Measurements from ENCODE around the gene CHST6. TPM values are rescaled to one million over a fixed set of nuclear protein-coding genes. Genes with fewer than 3 reads are reported as not detected.
"Not testable (repeated sequence)": the region's sequence is repeated elsewhere in the genome, so short reads cannot be mapped to it uniquely, and the experiment has no call there.

CHST6 gene
- total RNA-seq, 3 donors from 2014 or later = under 0.01 to 0.44 TPM; not detected in 1

DNA sequence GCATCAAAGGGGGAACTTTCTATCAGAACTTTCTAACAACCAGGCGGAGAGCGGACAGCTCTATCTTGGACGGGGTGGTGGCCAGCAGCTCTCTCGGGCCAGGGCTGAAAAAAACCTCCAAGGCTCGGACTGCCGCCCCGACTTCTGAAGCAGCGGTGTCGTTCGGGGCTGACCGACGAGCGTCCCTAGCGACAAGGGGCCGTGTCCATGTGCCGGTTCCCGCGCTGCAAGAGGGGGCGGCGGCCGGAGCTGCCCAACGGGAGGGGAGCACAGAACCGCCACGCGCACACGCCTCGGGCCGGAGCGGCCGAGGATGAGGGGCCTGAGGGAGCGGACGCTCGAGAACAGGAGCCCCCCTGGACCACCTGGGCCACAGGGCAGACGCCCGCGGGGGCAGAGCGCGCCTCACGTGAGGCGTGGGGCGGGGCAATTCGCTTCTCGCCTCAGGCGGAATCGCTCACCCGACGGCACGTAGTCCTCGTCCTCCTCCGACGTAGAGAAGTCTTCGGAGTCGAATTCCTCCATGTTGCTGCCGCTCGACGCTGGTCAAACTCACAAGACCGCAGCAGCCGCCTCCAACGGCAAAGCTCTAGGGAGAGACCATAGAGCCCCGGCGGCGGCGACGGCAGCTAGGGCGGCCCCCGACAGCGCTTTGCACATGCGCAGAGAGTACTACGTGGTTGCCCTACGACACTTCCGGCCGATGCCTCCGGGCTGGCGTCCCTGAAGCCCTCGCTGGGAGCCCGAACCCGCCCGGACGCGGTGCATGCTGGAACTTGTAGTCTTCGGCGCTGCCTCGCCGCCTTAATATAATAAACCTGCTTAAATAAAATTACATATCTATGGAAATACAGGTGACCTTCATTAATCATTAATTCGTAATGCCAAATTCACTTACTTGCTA lies 62.2 kb downstream of the CHST6 start, which contains the start of gene CFDP1:
CFDP1 (minus strand) TSS at position 676 of the 904 bp plus-strand sequence; CDS start at position 525, 151 bp downstream.
- Histone ChIP-seq H3K9me3 (no peaks in the 10 kb centered on the region), H3K4me3 (peak within 1 kb of the TSS; percentile 71 to 99 (median 88)), H3K27me3 (no peaks in the 10 kb centered on the region), H3K4me1 (no peaks in the 10 kb centered on the region), H3K27ac (peak within 1 kb of the TSS; percentile 96 to 99), H3K36me3 (no peaks in the 10 kb centered on the region)
- peak; percentile 95 to 97 for DNase-seq (ENCODE audit: low spot score in 2 of 2)
- intact Hi-C loops (cut with DNase I; ENCODE audit: low total_unique reads) = loop anchor here (2.0 kb wide), 1 partner anchor 54 kb away; no protein-coding TSS in a partner anchor
- TF ChIP-seq, protein P1, sequence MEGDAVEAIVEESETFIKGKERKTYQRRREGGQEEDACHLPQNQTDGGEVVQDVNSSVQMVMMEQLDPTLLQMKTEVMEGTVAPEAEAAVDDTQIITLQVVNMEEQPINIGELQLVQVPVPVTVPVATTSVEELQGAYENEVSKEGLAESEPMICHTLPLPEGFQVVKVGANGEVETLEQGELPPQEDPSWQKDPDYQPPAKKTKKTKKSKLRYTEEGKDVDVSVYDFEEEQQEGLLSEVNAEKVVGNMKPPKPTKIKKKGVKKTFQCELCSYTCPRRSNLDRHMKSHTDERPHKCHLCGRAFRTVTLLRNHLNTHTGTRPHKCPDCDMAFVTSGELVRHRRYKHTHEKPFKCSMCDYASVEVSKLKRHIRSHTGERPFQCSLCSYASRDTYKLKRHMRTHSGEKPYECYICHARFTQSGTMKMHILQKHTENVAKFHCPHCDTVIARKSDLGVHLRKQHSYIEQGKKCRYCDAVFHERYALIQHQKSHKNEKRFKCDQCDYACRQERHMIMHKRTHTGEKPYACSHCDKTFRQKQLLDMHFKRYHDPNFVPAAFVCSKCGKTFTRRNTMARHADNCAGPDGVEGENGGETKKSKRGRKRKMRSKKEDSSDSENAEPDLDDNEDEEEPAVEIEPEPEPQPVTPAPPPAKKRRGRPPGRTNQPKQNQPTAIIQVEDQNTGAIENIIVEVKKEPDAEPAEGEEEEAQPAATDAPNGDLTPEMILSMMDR (IDR thresholded peaks at IDR 0.05) = no peak
- peak in 2 of 3 donors; percentile 71 to 93 for TF ChIP-seq POLR2AphosphoS5 (IDR thresholded peaks at IDR 0.05)
- peak; percentile 61 for TF ChIP-seq POLR2A (IDR thresholded peaks at IDR 0.05)

DNA sequence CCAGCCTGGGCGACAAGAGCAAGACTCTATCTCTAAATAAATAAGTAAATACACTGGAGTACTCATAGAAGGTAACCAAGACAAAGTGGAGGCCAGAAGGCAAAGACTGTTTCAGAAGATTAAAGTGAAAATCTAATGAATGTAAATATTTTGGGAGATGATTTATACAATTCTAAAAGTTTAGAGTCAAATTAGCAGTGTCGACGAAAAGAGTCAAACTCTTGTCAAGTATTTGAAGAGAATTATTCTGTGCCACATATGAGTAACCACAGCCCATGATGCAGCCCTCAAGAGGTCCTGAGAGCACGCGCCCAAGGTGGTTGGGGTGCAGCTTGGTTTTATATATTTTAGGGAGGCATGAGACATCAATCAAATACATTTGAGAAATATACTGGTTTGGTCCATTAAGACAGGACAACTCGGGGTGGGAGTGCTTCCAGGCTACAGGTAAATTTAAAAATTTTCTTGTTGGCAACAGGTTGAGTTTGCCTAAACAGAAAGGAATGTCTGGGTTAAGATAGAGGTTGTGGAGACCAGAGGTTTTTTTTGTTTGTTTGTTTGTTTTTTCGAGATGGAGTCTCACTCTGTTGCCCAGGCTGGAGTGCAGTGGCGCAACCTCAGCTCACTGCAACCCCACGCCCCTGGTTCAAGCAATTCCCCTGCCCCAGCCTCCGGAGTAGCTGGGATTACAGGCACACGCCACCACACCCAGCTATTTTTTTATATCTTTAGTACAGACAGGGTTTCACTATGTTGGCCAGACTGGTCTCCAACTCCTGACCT lies 65.4 kb downstream of the CHST6 start:
- H3K9me3 ChIP-seq = no peaks in the 10 kb centered on the region
- no peak overlapping the region for H3K27ac ChIP-seq
- TF ChIP-seq, protein P1 (IDR thresholded peaks at IDR 0.05) = no peak
- TF ChIP-seq POLR2A (IDR thresholded peaks at IDR 0.05) = no peak
- H3K4me3 ChIP-seq = no peak overlapping the region
- H3K36me3 ChIP-seq = no peaks in the 10 kb centered on the region
- intact Hi-C loops (cut with DNase I; ENCODE audit: low total_unique reads) = no loop called here
- DNase-seq (ENCODE audit: low spot score in 2 of 2) = no peak
- H3K4me1 ChIP-seq = no peaks in the 10 kb centered on the region
- H3K27me3 ChIP-seq = no peaks in the 10 kb centered on the region

DNA sequence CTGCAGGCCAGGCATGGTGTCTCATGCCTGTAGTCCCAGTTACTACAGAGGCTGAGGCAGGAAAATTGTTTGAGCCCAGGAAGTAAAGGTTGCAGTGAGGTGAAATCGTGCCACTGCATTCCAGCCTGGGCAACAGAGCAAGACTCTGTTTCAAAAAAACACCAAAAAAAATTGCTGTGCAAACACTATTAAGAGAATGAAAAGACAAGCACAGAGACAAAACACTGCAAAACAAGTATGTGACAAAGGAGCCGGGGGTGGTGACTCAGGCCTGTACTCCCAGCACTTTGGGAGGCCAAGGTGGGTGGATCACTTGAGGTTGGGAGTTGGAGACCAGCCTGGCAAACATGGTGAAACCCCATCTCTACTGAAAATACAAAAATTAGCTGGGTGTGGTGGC lies 68.7 kb downstream of the CHST6 start:
- H3K36me3 ChIP-seq; H3K4me1 ChIP-seq; intact Hi-C loops (cut with DNase I; ENCODE audit: low total_unique reads); H3K9me3 ChIP-seq; H3K27me3 ChIP-seq; DNase-seq (ENCODE audit: low spot score in 2 of 2); H3K27ac ChIP-seq; H3K4me3 ChIP-seq: not testable (repeated sequence)

DNA sequence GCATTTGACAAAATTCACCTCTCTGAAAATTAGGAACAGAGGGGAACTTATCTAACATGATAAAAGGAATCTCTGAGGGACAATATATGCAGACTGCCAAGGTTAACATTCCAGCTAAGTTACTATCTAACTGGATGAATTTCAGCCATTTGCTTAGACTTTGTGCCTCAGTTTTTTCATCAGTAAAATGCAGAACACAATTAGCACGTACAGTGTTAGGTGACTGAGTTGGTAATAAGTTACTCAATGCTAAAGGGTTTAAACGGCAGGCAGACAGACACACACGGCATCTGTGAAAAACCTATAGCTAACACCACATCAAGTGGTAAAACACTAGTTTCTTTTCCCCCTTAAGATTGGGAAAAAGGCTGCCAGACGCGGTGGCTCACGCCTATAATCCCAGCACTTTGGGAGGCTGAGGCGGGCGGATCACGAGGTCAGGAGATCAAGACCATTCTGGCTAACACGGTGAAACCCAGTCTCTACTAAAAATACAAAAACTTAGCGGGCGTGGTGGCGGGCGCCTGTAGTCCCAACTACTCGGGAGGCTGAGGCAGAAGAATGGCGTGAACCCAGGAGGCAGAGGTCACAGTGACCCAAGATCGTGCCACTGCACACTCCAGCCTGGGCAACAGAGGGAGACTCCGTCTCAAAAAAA lies 71.0 kb downstream of the CHST6 start:
- DNase-seq (ENCODE audit: low spot score in 2 of 2); H3K36me3 ChIP-seq; H3K9me3 ChIP-seq; H3K27ac ChIP-seq; H3K4me3 ChIP-seq; H3K4me1 ChIP-seq; H3K27me3 ChIP-seq: not testable (repeated sequence)
- intact Hi-C loops (cut with DNase I; ENCODE audit: low total_unique reads) = loop anchor here (5.0 kb wide), 1 partner anchor 962 kb away; no protein-coding TSS in a partner anchor

DNA sequence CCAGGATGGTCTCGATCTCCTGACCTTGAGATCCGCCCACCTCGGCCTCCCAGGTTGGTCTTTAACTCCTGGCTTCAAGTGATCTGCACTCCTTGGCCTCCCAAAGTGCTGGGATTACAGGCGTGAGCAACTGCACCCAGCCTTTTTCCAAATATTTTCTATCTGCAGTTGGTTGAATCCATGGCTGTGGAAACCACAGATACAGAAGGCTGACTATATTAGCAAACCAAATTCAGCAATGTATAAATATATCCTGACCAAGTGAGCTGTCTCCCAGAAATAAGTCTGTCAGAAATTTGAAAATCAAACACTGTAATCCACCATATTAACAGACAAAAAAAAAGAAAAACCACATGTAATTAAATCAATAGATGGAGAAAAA lies 71.5 kb downstream of the CHST6 start:
- DNase-seq (ENCODE audit: low spot score in 2 of 2) = no peak
- H3K27me3 ChIP-seq = no peaks in the 10 kb centered on the region
- no peaks in the 10 kb centered on the region for H3K36me3 ChIP-seq
- no peak overlapping the region for H3K27ac ChIP-seq
- no peaks in the 10 kb centered on the region for H3K4me1 ChIP-seq
- TF ChIP-seq POLR2A (IDR thresholded peaks at IDR 0.05) = no peak
- TF ChIP-seq POLR2AphosphoS5 (IDR thresholded peaks at IDR 0.05) = no peak
- TF ChIP-seq, protein P1 (IDR thresholded peaks at IDR 0.05) = no peak
- intact Hi-C loops (cut with DNase I; ENCODE audit: low total_unique reads) = loop anchor here (5.0 kb wide), 1 partner anchor 961 kb away; no protein-coding TSS in a partner anchor
- no peak overlapping the region for H3K4me3 ChIP-seq
- no peaks in the 10 kb centered on the region for H3K9me3 ChIP-seq

Other genes starting within 250 kb of the CHST6 start
- gene BCAR1, start 243.8 kb downstream of the CHST6 start, total RNA-seq = 10 to 100 TPM; 13.6 to 38.7 (median 32.9) TPM
- gene CFDP1, start 61.9 kb downstream of the CHST6 start, total RNA-seq = 10 to 100 TPM; 55.5 to 81.9 (median 80.9) TPM
- 10 to 100 TPM; 12.8 to 36.3 (median 22.0) TPM for gene TMEM170A, start 30.8 kb downstream of the CHST6 start, total RNA-seq
- gene CHST5, start 40.7 kb upstream of the CHST6 start, total RNA-seq = under 1 TPM in 2 of 3 donors, not detected in 1; 0.15 to 0.33 TPM
- gene TMEM231, start 60.8 kb upstream of the CHST6 start, total RNA-seq = 1 to 10 TPM; 6.6 to 9.8 (median 7.0) TPM
- 100 to 1,000 TPM in 2 of 3 donors, 10 to 100 TPM in 1; 95.2 to 128 (median 104) TPM for gene GABARAPL2, start 70.9 kb upstream of the CHST6 start, total RNA-seq
- 10 to 100 TPM; 30.1 to 74.9 (median 62.3) TPM for gene ADAT1, start 127.8 kb upstream of the CHST6 start, total RNA-seq
- gene KARS1, start 152.2 kb upstream of the CHST6 start, total RNA-seq = 100 to 1,000 TPM; 107 to 135 (median 114) TPM
- gene TERF2IP, start 152.3 kb upstream of the CHST6 start, total RNA-seq = 10 to 100 TPM; 68.2 to 79.0 (median 76.0) TPM
- not detected for gene CPHXL2, start 181.6 kb upstream of the CHST6 start, total RNA-seq
- gene DUXB, start 206.0 kb upstream of the CHST6 start, total RNA-seq = not detected
- gene CPHXL, start 231.0 kb upstream of the CHST6 start, total RNA-seq = not detected

All from breast epithelium (tissue), 4 donors.